B cell (primary cell): Measurements from ENCODE around the gene GPR15.

ENCODE experiments used
- CTCF ChIP-seq: fragments of 200-600 bp; IDR thresholded peaks from one replicate; pipeline ENCODE4 v1.8.0; 2022; ENCODE audit warnings: antibody characterized with exemption, mild to moderate bottlenecking
- EZH2 ChIP-seq: IDR thresholded peaks from 2 replicates; pipeline ENCODE4 v1.6.1; 2012; ENCODE audit warnings: borderline replicate concordance, low read depth, mild to moderate bottlenecking, moderate library complexity, low read length; ENCODE audit not compliant: insufficient read depth, poor library complexity, severe bottlenecking

- no peak for TF ChIP-seq EZH2
- TF ChIP-seq CTCF: no peak
Observed at GRCh38 chr3:98501863-98502576, 29.8 kb upstream of the GPR15 start.
